K562 (cell line): ENCODE measurements around the gene SLC15A3. TPM values are rescaled to one million over a fixed set of nuclear protein-coding genes. Genes with fewer than 3 reads are reported as not detected.

Source experiments
- RBBP5 ChIP-seq: fragments of 200-600 bp; sonication (generic); IDR thresholded peaks from 2 replicates; pipeline ENCODE4 v1.6.1; 2012; ENCODE audit warnings: borderline replicate concordance, mild to moderate bottlenecking, low read length, control low read depth, inconsistent platforms; ENCODE audit not compliant: insufficient read depth, poor library complexity, severe bottlenecking
- SMAD1 ChIP-seq: fragments of 150-350 bp; IDR thresholded peaks from 2 replicates; pipeline ENCODE4 v1.6.1; 2014; ENCODE audit warnings: low read length, low read depth; ENCODE audit not compliant: partially characterized antibody
- TCF7 ChIP-seq: sonication (generic); IDR thresholded peaks from 2 replicates; pipeline ENCODE4 v1.6.1; 2016; ENCODE audit warnings: antibody characterized with exemption, borderline replicate concordance
- TEAD2 ChIP-seq: fragments of 450-650 bp; IDR thresholded peaks from 2 replicates; pipeline ENCODE4 v1.6.1; 2016; ENCODE audit warnings: missing genetic modification characterization, control low read depth, missing compliant biosample characterization
- ZNF263 ChIP-seq: sonication (generic); formaldehyde crosslinking; IDR thresholded peaks from 2 replicates; pipeline ENCODE4 v1.8.0; 2022; ENCODE audit warnings: mild to moderate bottlenecking, missing genetic modification reagents, borderline replicate concordance
- ZNF436 ChIP-seq: fragments of 250-450, 450-650 bp; sonication (Bioruptor Pico); formaldehyde crosslinking; IDR thresholded peaks from 2 replicates; pipeline ENCODE4 v1.7.0; 2020; ENCODE audit warnings: mild to moderate bottlenecking
- ZNF589 ChIP-seq: fragments of 200-800 bp; sonication (Bioruptor generic); IDR thresholded peaks from 2 replicates; pipeline ENCODE4 v1.6.1; 2016; ENCODE audit warnings: low read depth, missing genetic modification characterization, missing compliant biosample characterization
- polyA plus RNA-seq, 8 experiments: library from polyadenylated mRNA; depleted of rRNA in 4 of 8; stranded (reverse) in 5 of 8; unstranded in 3 of 8; fragments of >200 nt; fragmentation: Nextera tagmentation in 2 of 8; fragmentation: Illumina TruSeq in 1 of 8; extraction: Ambion mirVana in 2 of 8; extraction: Trizol in 1 of 8; gene quantifications; 2 replicates each; pipeline versions ENCODE4 v1.2.1 to v1.2.3, GENCODE V29; 2011 to 2014; ENCODE audit warnings: inconsistent platforms in 1 of 8, missing spikeins in 1 of 8
- total RNA-seq, 7 experiments: library from RNA; depleted of rRNA in 6 of 7; stranded (reverse); fragments of >200 nt in 6 of 7; fragmentation: Illumina TruSeq in 2 of 7; extraction: Trizol in 2 of 7; gene quantifications; 2 replicates each; pipeline versions ENCODE4 v1.2.1 to v1.2.3, GENCODE V29; 2011 to 2021; ENCODE audit warnings: low replicate concordance in 1 of 7
- TF ChIP-seq, protein P1 (sequence below): fragments of 250-450 bp; sonication (Bioruptor Pico); IDR thresholded peaks from 2 replicates; pipeline ENCODE4 v1.5.0; 2020; ENCODE audit warnings: mild to moderate bottlenecking, borderline replicate concordance
- TF ChIP-seq, protein P2 (sequence below), 2 experiments: fragments of 450-650 bp; IDR thresholded peaks; 2 replicates each; pipeline ENCODE4 v1.6.1; 2018; ENCODE audit warnings: mild to moderate bottlenecking in 2 of 2, low read depth in 1 of 2; ENCODE audit not compliant: partially characterized antibody in 2 of 2
- TF ChIP-seq, protein P3 (sequence below): sonication (generic); formaldehyde crosslinking; IDR thresholded peaks from 2 replicates; pipeline ENCODE4 v1.8.1; 2023; ENCODE audit warnings: mild to moderate bottlenecking, missing genetic modification reagents, moderate library complexity
- TF ChIP-seq, protein P4 (sequence below): fragments of 450-650 bp; formaldehyde crosslinking; IDR thresholded peaks from 2 replicates; pipeline ENCODE4 v1.4.0; 2022; ENCODE audit warnings: missing genetic modification characterization
- TF ChIP-seq, protein P5 (sequence below): fragments of 250-450 bp; sonication (Bioruptor Pico); IDR thresholded peaks from 2 replicates; pipeline ENCODE4 v1.5.0; 2021

SLC15A3 gene
- total and polyA plus RNA-seq, 9 of the 15 experiments (the other 6 are each of a cell fraction or from before 2014, with no cell fraction given) = 0.07 to 0.27 TPM; not detected in 7

DNA sequence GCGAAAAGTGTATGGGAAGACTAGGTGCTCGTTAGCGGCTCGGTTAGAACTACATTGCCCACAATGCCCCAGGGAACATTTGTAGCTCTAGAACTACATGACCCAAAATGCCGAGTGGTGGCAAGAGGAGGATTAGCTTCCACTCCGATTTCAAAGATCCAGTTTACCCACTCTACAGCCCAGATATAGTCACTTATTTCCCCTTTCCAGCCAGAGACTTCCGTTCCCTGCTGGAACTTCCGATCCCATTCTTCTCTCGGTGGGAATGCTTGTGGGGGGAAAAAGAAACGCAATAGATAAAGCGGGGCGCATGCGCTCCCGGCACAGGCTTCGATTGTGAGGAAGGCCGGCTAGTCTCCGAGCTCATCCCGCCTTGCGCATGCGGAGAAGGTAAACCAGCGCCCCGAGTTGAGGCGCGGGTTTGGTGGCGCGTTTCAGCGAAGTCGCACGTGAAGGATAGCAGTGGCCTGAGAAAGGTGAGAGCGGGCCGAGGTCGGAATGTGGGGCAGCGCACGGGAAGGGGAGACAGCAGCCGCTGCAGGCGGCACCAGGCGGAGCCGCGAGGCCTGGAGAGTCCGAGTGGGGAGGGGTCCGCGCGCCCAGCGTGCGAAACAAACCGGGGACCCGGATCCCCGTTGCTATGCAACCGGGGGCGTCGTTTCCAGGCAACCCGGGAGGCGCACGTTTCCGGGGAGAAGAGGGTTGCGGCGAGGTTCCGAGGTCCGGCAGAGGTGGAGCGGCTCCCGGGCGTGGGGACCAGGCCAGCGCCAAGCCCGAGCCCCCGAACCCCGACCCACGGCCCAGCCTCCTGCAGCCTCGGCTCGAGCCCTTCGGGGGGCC lies 38.0 kb downstream of the SLC15A3 start, which contains the start of gene TMEM109 (continued):
- TF ChIP-seq, protein P1, sequence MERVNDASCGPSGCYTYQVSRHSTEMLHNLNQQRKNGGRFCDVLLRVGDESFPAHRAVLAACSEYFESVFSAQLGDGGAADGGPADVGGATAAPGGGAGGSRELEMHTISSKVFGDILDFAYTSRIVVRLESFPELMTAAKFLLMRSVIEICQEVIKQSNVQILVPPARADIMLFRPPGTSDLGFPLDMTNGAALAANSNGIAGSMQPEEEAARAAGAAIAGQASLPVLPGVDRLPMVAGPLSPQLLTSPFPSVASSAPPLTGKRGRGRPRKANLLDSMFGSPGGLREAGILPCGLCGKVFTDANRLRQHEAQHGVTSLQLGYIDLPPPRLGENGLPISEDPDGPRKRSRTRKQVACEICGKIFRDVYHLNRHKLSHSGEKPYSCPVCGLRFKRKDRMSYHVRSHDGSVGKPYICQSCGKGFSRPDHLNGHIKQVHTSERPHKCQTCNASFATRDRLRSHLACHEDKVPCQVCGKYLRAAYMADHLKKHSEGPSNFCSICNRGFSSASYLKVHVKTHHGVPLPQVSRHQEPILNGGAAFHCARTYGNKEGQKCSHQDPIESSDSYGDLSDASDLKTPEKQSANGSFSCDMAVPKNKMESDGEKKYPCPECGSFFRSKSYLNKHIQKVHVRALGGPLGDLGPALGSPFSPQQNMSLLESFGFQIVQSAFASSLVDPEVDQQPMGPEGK (CRISPR knock-in tag) = 0 out of 2 replicates have a peak, but pooled peaks have one; percentile 60
- TF ChIP-seq, protein P2, sequence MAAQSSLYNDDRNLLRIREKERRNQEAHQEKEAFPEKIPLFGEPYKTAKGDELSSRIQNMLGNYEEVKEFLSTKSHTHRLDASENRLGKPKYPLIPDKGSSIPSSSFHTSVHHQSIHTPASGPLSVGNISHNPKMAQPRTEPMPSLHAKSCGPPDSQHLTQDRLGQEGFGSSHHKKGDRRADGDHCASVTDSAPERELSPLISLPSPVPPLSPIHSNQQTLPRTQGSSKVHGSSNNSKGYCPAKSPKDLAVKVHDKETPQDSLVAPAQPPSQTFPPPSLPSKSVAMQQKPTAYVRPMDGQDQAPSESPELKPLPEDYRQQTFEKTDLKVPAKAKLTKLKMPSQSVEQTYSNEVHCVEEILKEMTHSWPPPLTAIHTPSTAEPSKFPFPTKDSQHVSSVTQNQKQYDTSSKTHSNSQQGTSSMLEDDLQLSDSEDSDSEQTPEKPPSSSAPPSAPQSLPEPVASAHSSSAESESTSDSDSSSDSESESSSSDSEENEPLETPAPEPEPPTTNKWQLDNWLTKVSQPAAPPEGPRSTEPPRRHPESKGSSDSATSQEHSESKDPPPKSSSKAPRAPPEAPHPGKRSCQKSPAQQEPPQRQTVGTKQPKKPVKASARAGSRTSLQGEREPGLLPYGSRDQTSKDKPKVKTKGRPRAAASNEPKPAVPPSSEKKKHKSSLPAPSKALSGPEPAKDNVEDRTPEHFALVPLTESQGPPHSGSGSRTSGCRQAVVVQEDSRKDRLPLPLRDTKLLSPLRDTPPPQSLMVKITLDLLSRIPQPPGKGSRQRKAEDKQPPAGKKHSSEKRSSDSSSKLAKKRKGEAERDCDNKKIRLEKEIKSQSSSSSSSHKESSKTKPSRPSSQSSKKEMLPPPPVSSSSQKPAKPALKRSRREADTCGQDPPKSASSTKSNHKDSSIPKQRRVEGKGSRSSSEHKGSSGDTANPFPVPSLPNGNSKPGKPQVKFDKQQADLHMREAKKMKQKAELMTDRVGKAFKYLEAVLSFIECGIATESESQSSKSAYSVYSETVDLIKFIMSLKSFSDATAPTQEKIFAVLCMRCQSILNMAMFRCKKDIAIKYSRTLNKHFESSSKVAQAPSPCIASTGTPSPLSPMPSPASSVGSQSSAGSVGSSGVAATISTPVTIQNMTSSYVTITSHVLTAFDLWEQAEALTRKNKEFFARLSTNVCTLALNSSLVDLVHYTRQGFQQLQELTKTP (IDR thresholded peaks at IDR 0.05; ENCODE audit: low read depth in 1 of 2, partially characterized antibody in 2 of 2) = peak in 1 of 2 experiments; percentile 97
- TF ChIP-seq, protein P3, sequence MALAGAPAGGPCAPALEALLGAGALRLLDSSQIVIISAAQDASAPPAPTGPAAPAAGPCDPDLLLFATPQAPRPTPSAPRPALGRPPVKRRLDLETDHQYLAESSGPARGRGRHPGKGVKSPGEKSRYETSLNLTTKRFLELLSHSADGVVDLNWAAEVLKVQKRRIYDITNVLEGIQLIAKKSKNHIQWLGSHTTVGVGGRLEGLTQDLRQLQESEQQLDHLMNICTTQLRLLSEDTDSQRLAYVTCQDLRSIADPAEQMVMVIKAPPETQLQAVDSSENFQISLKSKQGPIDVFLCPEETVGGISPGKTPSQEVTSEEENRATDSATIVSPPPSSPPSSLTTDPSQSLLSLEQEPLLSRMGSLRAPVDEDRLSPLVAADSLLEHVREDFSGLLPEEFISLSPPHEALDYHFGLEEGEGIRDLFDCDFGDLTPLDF (CRISPR knock-in tag) = peak; percentile 15; the same call in 1 of the 2 replicates
- peak; percentile 61 for TF ChIP-seq RBBP5
- TF ChIP-seq ZNF589 (CRISPR knock-in tag) = no peak
- no peak for TF ChIP-seq TCF7
- TF ChIP-seq, protein P4, sequence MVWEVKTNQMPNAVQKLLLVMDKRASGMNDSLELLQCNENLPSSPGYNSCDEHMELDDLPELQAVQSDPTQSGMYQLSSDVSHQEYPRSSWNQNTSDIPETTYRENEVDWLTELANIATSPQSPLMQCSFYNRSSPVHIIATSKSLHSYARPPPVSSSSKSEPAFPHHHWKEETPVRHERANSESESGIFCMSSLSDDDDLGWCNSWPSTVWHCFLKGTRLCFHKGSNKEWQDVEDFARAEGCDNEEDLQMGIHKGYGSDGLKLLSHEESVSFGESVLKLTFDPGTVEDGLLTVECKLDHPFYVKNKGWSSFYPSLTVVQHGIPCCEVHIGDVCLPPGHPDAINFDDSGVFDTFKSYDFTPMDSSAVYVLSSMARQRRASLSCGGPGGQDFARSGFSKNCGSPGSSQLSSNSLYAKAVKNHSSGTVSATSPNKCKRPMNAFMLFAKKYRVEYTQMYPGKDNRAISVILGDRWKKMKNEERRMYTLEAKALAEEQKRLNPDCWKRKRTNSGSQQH (CRISPR knock-in tag) = no peak
- TF ChIP-seq ZNF436 = 0 out of 2 replicates have a peak, but pooled peaks have one; percentile 41
- TF ChIP-seq SMAD1 = peak; percentile 46
- TF ChIP-seq, protein P5, sequence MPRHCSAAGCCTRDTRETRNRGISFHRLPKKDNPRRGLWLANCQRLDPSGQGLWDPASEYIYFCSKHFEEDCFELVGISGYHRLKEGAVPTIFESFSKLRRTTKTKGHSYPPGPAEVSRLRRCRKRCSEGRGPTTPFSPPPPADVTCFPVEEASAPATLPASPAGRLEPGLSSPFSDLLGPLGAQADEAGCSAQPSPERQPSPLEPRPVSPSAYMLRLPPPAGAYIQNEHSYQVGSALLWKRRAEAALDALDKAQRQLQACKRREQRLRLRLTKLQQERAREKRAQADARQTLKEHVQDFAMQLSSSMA (CRISPR knock-in tag) = no peak
- TF ChIP-seq TEAD2 (tag) = no peak
- TF ChIP-seq ZNF263 (CRISPR knock-in tag) = peak; percentile 1; the same call in 1 of the 2 replicates
